Endothelial cell of umbilical vein (primary cell): ENCODE data around the gene AHSP. TPM values are rescaled to one million over a fixed set of nuclear protein-coding genes. Genes with fewer than 3 reads are reported as not detected.

Experiments
- BruUV-seq: library from RNA; stranded (reverse); fragments of 400-500 nt; replicated peaks from 2 replicates; lab custom pipeline; 2021; lab: Mats Ljungman, UMichigan
- CTCF ChIA-PET: fragments of 300-600, 350-600 bp; sonication (Branson Sonifier 250); formaldehyde crosslinking; loops from one replicate; lab custom pipeline; 2021; ENCODE audit warnings: antibody characterized with exemption, inconsistent platforms; lab: Charles Lee
- POLR2A ChIA-PET: fragments of 300-600, 350-600 bp; sonication (Branson Sonifier 250); formaldehyde crosslinking; loops from one replicate; lab custom pipeline; 2021; ENCODE audit warnings: antibody characterized with exemption, inconsistent platforms; lab: Charles Lee
- DNase-seq: peaks from one replicate; pipeline ENCODE4 v3.0.0-alpha.2; 2011; ENCODE audit warnings: low read depth, low spot score
- FAIRE-seq: peaks from 2 replicates; lab custom pipeline; 2011; peaks lifted over from hg19 to GRCh38; lab: Jason Lieb, UNC
- H2AFZ ChIP-seq: 2 replicates; pipeline ENCODE4 v1.6.0; 2012; ENCODE audit warnings: low read depth, low read length, control low read depth, inconsistent platforms
- H3K27ac ChIP-seq: 2 replicates; pipeline ENCODE4 v1.5.1; 2011; ENCODE audit warnings: low read depth, mild to moderate bottlenecking, control low read depth, low read length, moderate library complexity; ENCODE audit not compliant: insufficient read depth
- H3K27me3 ChIP-seq, 2 experiments: 2 replicates each; pipeline versions ENCODE4 v1.6.0 to v1.6.1; 2011; ENCODE audit warnings: low read length in 2 of 2, mixed read lengths in 1 of 2; ENCODE audit not compliant: control insufficient read depth in 2 of 2, insufficient read depth in 2 of 2
- H3K36me3 ChIP-seq, 2 experiments: 2 replicates in 1 of 2; 3 replicates in 1 of 2; pipeline ENCODE4 v1.5.1; 2011; ENCODE audit warnings: low read length in 2 of 2, mild to moderate bottlenecking in 1 of 2, moderate library complexity in 1 of 2; ENCODE audit not compliant: control insufficient read depth in 2 of 2, insufficient read depth in 2 of 2; ENCODE audit errors: extremely low read depth in 1 of 2
- H3K4me1 ChIP-seq: 3 replicates; pipeline ENCODE4 v1.5.1; 2011; ENCODE audit warnings: mild to moderate bottlenecking, low read length; ENCODE audit not compliant: control insufficient read depth, insufficient read depth; ENCODE audit errors: extremely low read depth
- H3K4me2 ChIP-seq: 2 replicates; pipeline ENCODE4 v1.6.1; 2011; ENCODE audit warnings: low read length, control low read depth, mixed read lengths; ENCODE audit not compliant: insufficient read depth
- H3K4me3 ChIP-seq, 3 experiments: fragments of 200-600 bp in 1 of 3; sonication (generic), shearing (Covaris generic) in 1 of 3; replicated peaks in 1 of 3; 2 replicates each; pipeline ENCODE4 v1.5.1; 2011 to 2016; ENCODE audit warnings: control low read depth in 3 of 3, low read length in 3 of 3, mild to moderate bottlenecking in 2 of 3, inconsistent platforms in 1 of 3, low read depth in 1 of 3, moderate library complexity in 1 of 3; ENCODE audit not compliant: insufficient read depth in 1 of 3
- H3K79me2 ChIP-seq: 2 replicates; pipeline ENCODE4 v1.6.0; 2012; ENCODE audit warnings: low read length, inconsistent platforms; ENCODE audit not compliant: control insufficient read depth, insufficient read depth
- H3K9ac ChIP-seq: replicated peaks from 2 replicates; pipeline ENCODE3; 2011; ENCODE audit warnings: low read length, control low read depth; ENCODE audit not compliant: insufficient read depth; ENCODE audit errors: extremely low read depth
- H3K9me1 ChIP-seq: replicated peaks from 3 replicates; pipeline ENCODE4 v1.6.0; 2011; ENCODE audit warnings: mild to moderate bottlenecking, low read length; ENCODE audit not compliant: control insufficient read depth, insufficient read depth; ENCODE audit errors: extremely low read depth
- H3K9me3 ChIP-seq: replicated peaks from 2 replicates; pipeline ENCODE4 v1.5.1; 2012; ENCODE audit warnings: low read length, inconsistent platforms; ENCODE audit not compliant: control insufficient read depth, insufficient read depth
- H4K20me1 ChIP-seq: replicated peaks from 2 replicates; pipeline ENCODE3; 2011; ENCODE audit warnings: mild to moderate bottlenecking, low read length; ENCODE audit not compliant: control insufficient read depth, insufficient read depth; ENCODE audit errors: extremely low read depth
- CTCF ChIP-seq, 2 donors: IDR thresholded peaks; 1 replicate in 1 of 2; 2 replicates in 1 of 2; pipeline ENCODE4 v1.5.1; 2011; ENCODE audit warnings: low read length in 2 of 2, mild to moderate bottlenecking in 2 of 2, moderate library complexity in 2 of 2, control low read depth in 1 of 2, inconsistent platforms in 1 of 2, low read depth in 1 of 2; ENCODE audit not compliant: insufficient read depth in 1 of 2; ENCODE audit errors: extremely low read depth in 1 of 2
- EZH2 ChIP-seq: IDR thresholded peaks from 2 replicates; pipeline ENCODE4 v1.6.1; 2012; ENCODE audit warnings: borderline replicate concordance, low read depth, mild to moderate bottlenecking, moderate library complexity, low read length, inconsistent platforms; ENCODE audit not compliant: severe bottlenecking
- FOS ChIP-seq: IDR thresholded peaks from 2 replicates; pipeline ENCODE4 v1.6.1; 2011; ENCODE audit warnings: mild to moderate bottlenecking, low read length, moderate library complexity, borderline replicate concordance; ENCODE audit not compliant: insufficient read depth
- GATA2 ChIP-seq: IDR thresholded peaks from 2 replicates; pipeline ENCODE4 v1.7.0; 2011; ENCODE audit warnings: low read depth, mild to moderate bottlenecking, moderate library complexity, mixed read lengths, low read length; ENCODE audit not compliant: insufficient read length, insufficient read depth
- JUN ChIP-seq: IDR thresholded peaks from 2 replicates; pipeline ENCODE4 v1.6.1; 2011; ENCODE audit warnings: borderline replicate concordance, low read depth; ENCODE audit not compliant: insufficient read length, insufficient read depth
- MYC ChIP-seq: IDR thresholded peaks from one replicate; pipeline ENCODE4 v1.6.1; 2011; ENCODE audit warnings: mild to moderate bottlenecking, low read depth, low read length
- POLR2A ChIP-seq: IDR thresholded peaks from 2 replicates; pipeline ENCODE4 v1.6.1; 2012; ENCODE audit warnings: low read depth, mild to moderate bottlenecking, control low read depth, low read length
- POLR2AphosphoS5 ChIP-seq: IDR thresholded peaks from 2 replicates; pipeline ENCODE4 v1.6.1; 2012; ENCODE audit warnings: low read depth, mild to moderate bottlenecking, control low read depth, low read length, moderate library complexity; ENCODE audit not compliant: insufficient read depth
- dilution Hi-C: fragments of 300-500 bp; cut with MboI; formaldehyde crosslinking; loops from one replicate; pipeline ENCODE4 v1.15.0; 2019; ENCODE audit warnings: low sequenced_read_pairs; ENCODE audit not compliant: extremely low pct_ligation_motif_present
- intact Hi-C: fragments of 100-400 bp; cut with micrococcal nuclease; formaldehyde crosslinking; loops from one replicate; pipeline ENCODE4 v1.10.0; 2022
- polyA plus RNA-seq, 4 experiments: library from polyadenylated mRNA; depleted of rRNA in 3 of 4; stranded (reverse) in 3 of 4; unstranded in 1 of 4; fragments of >200 nt; gene quantifications; 2 replicates each; pipeline versions ENCODE4 v1.2.1 to v1.2.3, GENCODE V29; 2011 to 2012; ENCODE audit warnings: missing spikeins in 1 of 4
- total RNA-seq: library from RNA; stranded (reverse); gene quantifications from 2 replicates; pipeline ENCODE4 v1.2.3, GENCODE V29; 2021
- TF ChIP-seq, protein P1 (sequence below): IDR thresholded peaks from 2 replicates; pipeline ENCODE4 v1.6.1; 2011; ENCODE audit not compliant: insufficient read depth, insufficient read length

Gene AHSP
- total and polyA plus RNA-seq, 2 donors (not counting 3 experiments of a cell fraction or from before 2014, with no cell fraction given) = not detected

DNA sequence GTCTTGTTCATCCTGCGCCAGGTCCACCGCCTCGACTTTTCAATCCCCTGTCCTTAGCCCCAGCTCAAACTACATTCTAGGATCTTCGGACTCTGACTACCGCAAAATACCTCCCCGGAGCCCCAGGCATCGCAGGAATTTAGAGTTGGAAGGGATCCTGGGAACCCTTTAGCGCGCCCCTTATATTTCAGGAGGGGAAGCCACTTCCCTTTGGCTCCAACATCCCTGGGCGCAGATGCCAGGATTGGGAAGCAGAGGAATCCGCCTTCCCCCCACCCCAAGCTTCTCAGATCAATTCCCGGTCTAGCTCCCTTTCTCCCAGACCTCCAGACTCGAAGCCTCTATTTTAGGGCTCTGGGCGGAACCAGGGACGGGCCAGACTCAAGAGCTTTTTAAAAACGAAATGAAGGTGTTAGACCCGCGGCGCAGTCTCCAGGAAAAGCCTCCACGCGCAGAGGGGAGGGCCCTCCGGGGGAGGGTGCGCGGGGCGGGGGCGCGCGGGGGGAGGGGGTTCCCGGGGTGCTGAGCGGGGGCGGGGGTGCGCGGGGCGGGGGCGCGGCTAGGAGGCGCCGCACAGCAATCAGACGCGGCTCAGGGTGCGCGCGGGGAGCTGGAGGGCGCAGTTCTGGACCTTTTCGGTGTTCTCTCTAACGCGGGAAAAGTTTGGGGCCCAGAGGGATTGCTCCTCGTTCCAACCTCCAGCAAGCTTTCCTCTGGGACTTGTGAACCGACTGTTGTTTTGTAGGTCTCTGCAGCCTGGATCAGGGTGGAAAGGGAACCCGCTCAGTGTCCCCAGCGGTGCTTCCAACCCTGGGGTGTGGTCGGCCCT lies 1.6 kb downstream of the AHSP start:
- Histone ChIP-seq H3K27ac (no peak overlapping the region), H3K4me3 (no peak overlapping the region), H3K9me1 (no peaks in the 10 kb centered on the region), H3K9me3 (no peaks in the 10 kb centered on the region), H3K4me2 (no peak overlapping the region), H3K27me3 (peaks cover 23 to 28% of the 10 kb centered on the region in 2 experiments), H3K79me2 (no peaks in the 10 kb centered on the region), H3K9ac (no peak overlapping the region), H2AFZ (no peak overlapping the region), H3K4me1 (no peaks in the 10 kb centered on the region), H3K36me3 (no peaks in the 10 kb centered on the region), H4K20me1 (no peaks in the 10 kb centered on the region)
- DNase-seq = no peak
- intact Hi-C loops (no loop called here), dilution Hi-C loops (no loop called here)
- no peak for FAIRE-seq
- CTCF ChIA-PET = no interaction called here
- TF ChIP-seq JUN (no peak), EZH2 (no peak), MYC (no peak), POLR2AphosphoS5 (no peak), POLR2A (no peak), GATA2 (no peak), CTCF (IDR thresholded peaks at IDR 0.05; ENCODE audit: extremely low read depth in 1 of 2, insufficient read depth in 1 of 2, low read depth in 1 of 2, low read length in 2 of 2) (no peak), FOS (no peak)
- TF ChIP-seq, protein P1, sequence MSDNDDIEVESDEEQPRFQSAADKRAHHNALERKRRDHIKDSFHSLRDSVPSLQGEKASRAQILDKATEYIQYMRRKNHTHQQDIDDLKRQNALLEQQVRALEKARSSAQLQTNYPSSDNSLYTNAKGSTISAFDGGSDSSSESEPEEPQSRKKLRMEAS = no peak
- POLR2A ChIA-PET = no interaction called here
- no TSS peak for BruUV-seq
